ENCODE results near the gene CELF1. TPM values are rescaled to one million over a fixed set of nuclear protein-coding genes. Genes with fewer than 3 reads are reported as not detected.

CELF1 gene
- total RNA-seq, 2 experiments from 2014 or later, result 103 to 111 TPM

- Histone ChIP-seq H3K27ac (ENCODE audit: low read depth in 1 of 2, low read length in 2 of 2) (no peak overlapping the region), H3K9me3 (ENCODE audit: control insufficient read depth in 1 of 2, insufficient read depth in 1 of 2, low read length in 2 of 2) (peaks cover 0 to 10% of the 10 kb centered on the region in 2 experiments), H3K27me3 (ENCODE audit: control insufficient read depth in 1 of 2, insufficient read depth in 2 of 2, low read length in 2 of 2) (no peaks in the 10 kb centered on the region), H3K36me3 (ENCODE audit: insufficient read depth, low read length) (no peaks in the 10 kb centered on the region), H3K4me3 (ENCODE audit: low read length) (no peak overlapping the region), H3K4me1 (ENCODE audit: insufficient read depth, low read length) (no peaks in the 10 kb centered on the region)
- no peak overlapping the region for H3K4me3 Mint-ChIP-seq
- no peaks in the 10 kb centered on the region for H3K36me3 Mint-ChIP-seq (ENCODE audit: low read depth)
- intact Hi-C loops (cut with DNase I, micrococcal nuclease), result no loop called here
- TF ChIP-seq CTCF (IDR thresholded peaks at IDR 0.05), result no peak
- DNase-seq (no peak), ATAC-seq (ENCODE audit: poor library complexity) (no peak)
- no peaks in the 10 kb centered on the region for H3K9me3 Mint-ChIP-seq
- H3K27me3 Mint-ChIP-seq, result no peaks in the 10 kb centered on the region
- H3K27ac Mint-ChIP-seq, result no peak overlapping the region
- no peaks in the 10 kb centered on the region for H3K4me1 Mint-ChIP-seq (ENCODE audit: low read depth)
- ChIA-PET CTCF (no interaction called here), POLR2A (no interaction called here)
These were observed 115.0 kb downstream of the CELF1 start for GRCh38 chr11:47437746-47438418.

- Histone ChIP-seq H3K27me3 (ENCODE audit: control insufficient read depth in 1 of 2, insufficient read depth in 2 of 2, low read length in 2 of 2) (no peaks in the 10 kb centered on the region), H3K27ac (ENCODE audit: low read depth in 1 of 2, low read length in 2 of 2) (no peak overlapping the region), H3K9me3 (ENCODE audit: control insufficient read depth in 1 of 2, insufficient read depth in 1 of 2, low read length in 2 of 2) (peaks cover 0 to 10% of the 10 kb centered on the region in 2 experiments), H3K36me3 (ENCODE audit: insufficient read depth, low read length) (no peaks in the 10 kb centered on the region), H3K4me3 (ENCODE audit: low read length) (no peak overlapping the region), H3K4me1 (ENCODE audit: insufficient read depth, low read length) (no peaks in the 10 kb centered on the region)
- Mint-ChIP-seq H3K4me1 (ENCODE audit: low read depth) (no peaks in the 10 kb centered on the region), H3K9me3 (no peaks in the 10 kb centered on the region), H3K4me3 (no peak overlapping the region), H3K36me3 (ENCODE audit: low read depth) (no peaks in the 10 kb centered on the region), H3K27me3 (no peaks in the 10 kb centered on the region), H3K27ac (no peak overlapping the region)
- ChIA-PET CTCF (no interaction called here), POLR2A (no interaction called here)
- intact Hi-C loops (cut with DNase I, micrococcal nuclease), result no loop called here
- TF ChIP-seq CTCF (IDR thresholded peaks at IDR 0.05), result no peak
- DNase-seq, result no peak
- no peak for ATAC-seq (ENCODE audit: poor library complexity)
These were observed 115.7 kb downstream of the CELF1 start for GRCh38 chr11:47437218-47437745.

GRCh38 chr11:47436726-47437125 is 116.2 kb downstream of the CELF1 start:
- intact Hi-C loops (cut with DNase I, micrococcal nuclease), result no loop called here
- H3K4me3 ChIP-seq (ENCODE audit: low read length), result no peak overlapping the region
- no peak for ATAC-seq (ENCODE audit: poor library complexity)
- peaks cover 0 to 10% of the 10 kb centered on the region in 2 experiments for H3K9me3 ChIP-seq (ENCODE audit: control insufficient read depth in 1 of 2, insufficient read depth in 1 of 2, low read length in 2 of 2)
- no peaks in the 10 kb centered on the region for H3K9me3 Mint-ChIP-seq
- H3K4me1 ChIP-seq (ENCODE audit: insufficient read depth, low read length), result no peaks in the 10 kb centered on the region
- DNase-seq, result no peak
- no peaks in the 10 kb centered on the region for H3K36me3 Mint-ChIP-seq (ENCODE audit: low read depth)
- no peak overlapping the region for H3K4me3 Mint-ChIP-seq
- ChIA-PET POLR2A (no interaction called here), CTCF (no interaction called here)
- H3K36me3 ChIP-seq (ENCODE audit: insufficient read depth, low read length), result no peaks in the 10 kb centered on the region
- no peaks in the 10 kb centered on the region for H3K27me3 Mint-ChIP-seq
- H3K27me3 ChIP-seq (ENCODE audit: control insufficient read depth in 1 of 2, insufficient read depth in 2 of 2, low read length in 2 of 2), result no peaks in the 10 kb centered on the region
- H3K27ac ChIP-seq (ENCODE audit: low read depth in 1 of 2, low read length in 2 of 2), result no peak overlapping the region
- TF ChIP-seq CTCF (IDR thresholded peaks at IDR 0.05), result no peak
- H3K27ac Mint-ChIP-seq, result no peak overlapping the region
- H3K4me1 Mint-ChIP-seq (ENCODE audit: low read depth), result no peaks in the 10 kb centered on the region
